Measurements from ENCODE around the gene PMS1.

The PMS1 gene

DNA sequence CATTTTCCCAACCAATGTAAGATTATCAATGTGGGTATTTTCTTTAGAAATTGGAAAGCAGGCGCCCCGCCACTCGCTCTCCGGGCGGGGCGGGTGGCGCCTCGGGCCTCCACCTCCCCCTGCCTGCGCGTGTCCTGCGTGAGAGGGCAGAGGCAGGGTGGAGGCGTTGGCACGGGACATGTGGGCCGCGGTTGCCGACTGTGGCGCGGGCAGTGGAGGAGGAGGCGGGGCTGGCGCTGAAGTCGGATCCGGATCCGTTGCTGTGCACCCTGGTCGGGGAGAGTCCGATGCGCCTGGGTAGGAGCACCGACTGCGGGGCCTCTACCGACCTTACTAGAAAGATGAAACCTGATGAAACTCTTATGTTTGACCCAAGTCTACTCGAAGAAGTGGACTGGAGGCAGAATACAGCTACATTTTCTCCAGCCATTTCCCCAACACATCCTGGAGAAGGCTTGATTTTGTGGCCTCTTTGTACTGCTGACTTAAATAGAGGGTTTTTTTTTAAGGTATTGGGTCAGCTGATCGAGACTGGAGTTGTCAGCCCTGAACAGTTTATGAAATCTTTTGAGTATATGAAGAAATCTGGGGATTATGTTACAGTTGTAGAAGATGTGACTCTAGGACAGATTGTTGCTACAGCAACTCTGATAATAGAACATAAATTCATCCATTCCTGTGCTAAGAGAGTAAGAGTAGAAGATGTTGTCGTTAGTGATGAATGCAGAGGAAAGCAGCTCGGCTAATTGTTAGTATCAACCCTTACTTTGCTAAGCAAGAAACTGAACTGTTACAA lies 37.9 kb downstream of the PMS1 start:
- DNase-seq = no peak
- Mint-ChIP-seq H3K4me3 (no peak overlapping the region), H3K36me3 (ENCODE audit: low read depth) (peaks cover 53% of the 10 kb centered on the region), H3K9me3 (no peaks in the 10 kb centered on the region), H3K4me1 (no peaks in the 10 kb centered on the region), H3K27me3 (ENCODE audit: low read depth, poor library complexity) (no peaks in the 10 kb centered on the region), H3K27ac (no peak overlapping the region)
- TF ChIP-seq, protein P1, sequence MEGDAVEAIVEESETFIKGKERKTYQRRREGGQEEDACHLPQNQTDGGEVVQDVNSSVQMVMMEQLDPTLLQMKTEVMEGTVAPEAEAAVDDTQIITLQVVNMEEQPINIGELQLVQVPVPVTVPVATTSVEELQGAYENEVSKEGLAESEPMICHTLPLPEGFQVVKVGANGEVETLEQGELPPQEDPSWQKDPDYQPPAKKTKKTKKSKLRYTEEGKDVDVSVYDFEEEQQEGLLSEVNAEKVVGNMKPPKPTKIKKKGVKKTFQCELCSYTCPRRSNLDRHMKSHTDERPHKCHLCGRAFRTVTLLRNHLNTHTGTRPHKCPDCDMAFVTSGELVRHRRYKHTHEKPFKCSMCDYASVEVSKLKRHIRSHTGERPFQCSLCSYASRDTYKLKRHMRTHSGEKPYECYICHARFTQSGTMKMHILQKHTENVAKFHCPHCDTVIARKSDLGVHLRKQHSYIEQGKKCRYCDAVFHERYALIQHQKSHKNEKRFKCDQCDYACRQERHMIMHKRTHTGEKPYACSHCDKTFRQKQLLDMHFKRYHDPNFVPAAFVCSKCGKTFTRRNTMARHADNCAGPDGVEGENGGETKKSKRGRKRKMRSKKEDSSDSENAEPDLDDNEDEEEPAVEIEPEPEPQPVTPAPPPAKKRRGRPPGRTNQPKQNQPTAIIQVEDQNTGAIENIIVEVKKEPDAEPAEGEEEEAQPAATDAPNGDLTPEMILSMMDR (IDR thresholded peaks at IDR 0.05) = no peak

DNA sequence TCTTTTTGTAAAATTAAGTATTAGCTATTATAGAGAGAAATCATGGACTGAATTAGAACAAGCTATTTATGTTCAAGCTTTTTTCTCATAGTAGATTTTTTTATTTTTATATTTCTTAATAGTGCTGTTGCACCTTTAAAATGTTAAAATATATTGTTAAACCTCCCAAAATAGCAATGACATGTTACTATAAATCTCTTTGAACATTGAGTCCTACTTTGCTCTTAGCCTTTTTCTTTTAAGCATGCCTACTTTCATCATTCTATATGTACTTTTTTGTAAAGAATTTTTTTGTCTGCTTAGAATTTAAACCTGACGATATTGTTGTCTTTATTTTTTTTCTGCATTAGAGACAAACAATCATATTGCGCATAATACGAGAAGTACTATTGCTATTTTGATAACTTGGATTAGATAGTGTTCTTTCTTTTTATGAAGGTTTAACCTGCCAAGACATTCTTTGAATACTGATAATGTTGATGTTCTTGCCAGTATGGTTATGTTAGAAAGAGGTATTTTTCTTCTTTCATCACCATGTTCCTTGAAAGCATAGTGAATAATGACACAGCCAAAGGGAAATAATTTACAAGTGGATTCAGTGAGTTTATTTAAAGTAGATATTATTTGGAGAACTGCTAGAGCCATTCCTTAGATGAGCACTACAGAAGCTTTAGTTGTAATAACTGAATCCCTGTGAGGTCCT lies 40.6 kb downstream of the PMS1 start:
- H3K27ac Mint-ChIP-seq = no peak overlapping the region
- H3K36me3 Mint-ChIP-seq (ENCODE audit: low read depth) = peaks cover 50% of the 10 kb centered on the region
- H3K4me3 Mint-ChIP-seq = no peak overlapping the region
- DNase-seq = no peak
- H3K27me3 Mint-ChIP-seq (ENCODE audit: low read depth, poor library complexity) = no peaks in the 10 kb centered on the region
- H3K4me1 Mint-ChIP-seq = peaks cover 12% of the 10 kb centered on the region
- TF ChIP-seq, protein P1 (IDR thresholded peaks at IDR 0.05) = no peak
- H3K9me3 Mint-ChIP-seq = no peaks in the 10 kb centered on the region

DNA sequence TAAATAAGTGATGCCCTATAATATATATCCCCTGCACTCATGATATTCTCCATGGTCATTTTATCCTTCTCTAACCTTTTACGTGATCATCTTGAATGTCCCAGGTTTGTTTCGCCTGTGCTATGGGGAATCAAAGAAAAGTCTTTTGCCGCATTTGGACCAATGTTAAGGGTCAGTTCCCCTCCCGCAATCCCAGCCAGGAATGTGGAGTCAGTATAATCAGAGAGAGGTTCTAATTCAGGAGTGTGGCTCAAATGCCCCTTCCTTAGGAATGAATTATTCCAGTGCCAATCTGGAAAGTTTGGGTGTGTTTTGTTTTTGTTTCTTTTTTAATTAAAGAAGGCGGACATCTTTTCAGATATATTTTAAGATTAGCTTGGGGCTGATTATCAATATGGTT lies 41.8 kb downstream of the PMS1 start:
- no peak for DNase-seq
- Mint-ChIP-seq H3K36me3 (ENCODE audit: low read depth) (peaks cover 48% of the 10 kb centered on the region), H3K27ac (no peak overlapping the region), H3K4me3 (no peak overlapping the region), H3K9me3 (no peaks in the 10 kb centered on the region), H3K4me1 (peaks cover 24% of the 10 kb centered on the region), H3K27me3 (ENCODE audit: low read depth, poor library complexity) (no peaks in the 10 kb centered on the region)
- TF ChIP-seq, protein P1 (IDR thresholded peaks at IDR 0.05) = no peak

DNA sequence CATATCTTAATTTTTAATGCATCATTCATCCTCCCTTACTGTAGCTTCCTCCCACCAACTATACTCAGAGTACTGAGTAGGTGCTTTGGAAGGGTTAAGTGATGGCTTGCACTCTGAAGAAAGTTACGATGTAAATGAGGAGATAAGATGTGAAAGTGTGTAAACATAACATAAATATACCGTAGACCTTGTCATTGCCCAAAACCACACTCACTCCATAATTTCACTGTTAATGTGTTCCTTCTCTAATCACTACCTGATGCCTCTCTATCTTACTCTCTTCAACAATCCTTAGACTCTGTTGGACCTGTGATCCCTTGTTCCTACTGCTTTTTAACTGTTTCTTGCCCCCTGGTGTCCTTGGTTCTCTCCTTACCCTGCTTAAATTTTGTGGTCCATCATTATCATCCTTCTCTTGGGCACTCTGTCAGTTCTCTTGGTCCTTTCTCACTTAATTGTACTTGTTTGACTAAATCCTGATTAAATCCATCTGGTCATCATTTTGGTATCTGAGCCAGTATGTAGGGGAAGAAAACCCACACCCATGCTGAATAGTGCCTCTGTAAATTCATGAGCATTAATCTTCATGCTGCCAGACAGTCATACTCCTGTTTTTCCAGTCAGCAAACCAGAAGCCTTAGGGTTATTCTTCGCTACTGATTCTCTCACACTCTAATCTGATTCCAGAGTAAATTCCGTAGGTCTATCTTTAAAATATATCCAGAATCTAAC lies 45.0 kb downstream of the PMS1 start:
- no peak for DNase-seq
- Mint-ChIP-seq H3K9me3 (no peaks in the 10 kb centered on the region), H3K36me3 (ENCODE audit: low read depth) (peaks cover 51% of the 10 kb centered on the region), H3K27me3 (ENCODE audit: low read depth, poor library complexity) (no peaks in the 10 kb centered on the region), H3K4me1 (peaks cover 32% of the 10 kb centered on the region), H3K4me3 (no peak overlapping the region), H3K27ac (peak overlapping the region; percentile 74)
- TF ChIP-seq, protein P1 (IDR thresholded peaks at IDR 0.05) = no peak

DNA sequence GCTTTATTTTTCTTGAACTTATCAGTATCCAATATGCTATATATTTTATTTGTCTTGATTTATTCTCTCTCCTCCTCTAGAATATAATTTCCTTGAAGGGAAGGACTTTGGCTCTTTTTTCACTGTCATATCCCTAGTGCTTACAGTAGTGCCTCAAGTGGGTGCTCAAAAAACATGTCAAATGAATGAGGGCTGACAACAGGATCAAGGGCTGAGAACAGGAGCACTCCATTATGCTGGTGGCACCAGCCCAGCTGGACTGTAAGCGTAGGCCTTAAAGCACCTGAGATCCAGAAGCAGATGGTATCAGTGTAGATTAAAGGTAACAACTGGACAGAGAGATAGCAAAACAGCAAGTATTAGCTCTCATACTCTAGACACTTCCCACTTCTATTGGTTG lies 46.3 kb downstream of the PMS1 start:
- no peak overlapping the region for H3K4me3 Mint-ChIP-seq
- DNase-seq = no peak
- TF ChIP-seq, protein P1 (IDR thresholded peaks at IDR 0.05) = no peak
- H3K4me1 Mint-ChIP-seq = peaks cover 33% of the 10 kb centered on the region
- no peaks in the 10 kb centered on the region for H3K9me3 Mint-ChIP-seq
- peak overlapping the region; percentile 82 for H3K27ac Mint-ChIP-seq
- H3K36me3 Mint-ChIP-seq (ENCODE audit: low read depth) = peaks cover 52% of the 10 kb centered on the region
- no peaks in the 10 kb centered on the region for H3K27me3 Mint-ChIP-seq (ENCODE audit: low read depth, poor library complexity)
